Endothelial cell (in vitro differentiated cells): Measurements from ENCODE around the gene SLC25A4. TPM values are rescaled to one million over a fixed set of nuclear protein-coding genes. Genes with fewer than 3 reads are reported as not detected.

Experiments
- DNase-seq: peaks from one replicate; pipeline ENCODE4 v3.0.0; 2021; ENCODE audit warnings: low spot score
- H3K27ac Mint-ChIP-seq: one replicate; pipeline ENCODE4 v1.8.0; 2021; ENCODE audit warnings: mixed read lengths, inconsistent platforms; ENCODE audit not compliant: unreplicated experiment
- H3K27me3 Mint-ChIP-seq: one replicate; pipeline ENCODE4 v1.8.0; 2021; ENCODE audit warnings: mild to moderate bottlenecking, moderate library complexity, mixed read lengths, inconsistent platforms; ENCODE audit not compliant: unreplicated experiment
- H3K36me3 Mint-ChIP-seq: one replicate; pipeline ENCODE4 v1.8.0; 2021; ENCODE audit warnings: mild to moderate bottlenecking, low read depth, mixed read lengths, inconsistent platforms; ENCODE audit not compliant: unreplicated experiment
- H3K4me1 Mint-ChIP-seq: one replicate; pipeline ENCODE4 v1.8.0; 2021; ENCODE audit warnings: mild to moderate bottlenecking, mixed read lengths, inconsistent platforms; ENCODE audit not compliant: unreplicated experiment
- H3K4me3 Mint-ChIP-seq: one replicate; pipeline ENCODE4 v1.8.0; 2021; ENCODE audit warnings: mild to moderate bottlenecking, mixed read lengths, inconsistent platforms; ENCODE audit not compliant: unreplicated experiment
- H3K9me3 Mint-ChIP-seq: one replicate; pipeline ENCODE4 v1.8.0; 2021; ENCODE audit warnings: mixed read lengths, inconsistent platforms; ENCODE audit not compliant: unreplicated experiment
- total RNA-seq: library from RNA; stranded (reverse); fragmentation: NEBNext Ultra II Directional; extraction: Animal tissue kit (Norgen Biotek cat#: 25700); gene quantifications from one replicate; pipeline ENCODE4 v1.2.1, GENCODE V29; 2021; ENCODE audit not compliant: unreplicated experiment
- TF ChIP-seq, protein P1 (sequence below): fragments of 200-600 bp; sonication (generic); IDR thresholded peaks from one replicate; pipeline ENCODE4 v1.5.0; 2021; ENCODE audit warnings: antibody characterized with exemption; ENCODE audit not compliant: unreplicated experiment

Gene SLC25A4
- total RNA-seq, 1 donor from 2014 or later = 8.9 TPM

DNA sequence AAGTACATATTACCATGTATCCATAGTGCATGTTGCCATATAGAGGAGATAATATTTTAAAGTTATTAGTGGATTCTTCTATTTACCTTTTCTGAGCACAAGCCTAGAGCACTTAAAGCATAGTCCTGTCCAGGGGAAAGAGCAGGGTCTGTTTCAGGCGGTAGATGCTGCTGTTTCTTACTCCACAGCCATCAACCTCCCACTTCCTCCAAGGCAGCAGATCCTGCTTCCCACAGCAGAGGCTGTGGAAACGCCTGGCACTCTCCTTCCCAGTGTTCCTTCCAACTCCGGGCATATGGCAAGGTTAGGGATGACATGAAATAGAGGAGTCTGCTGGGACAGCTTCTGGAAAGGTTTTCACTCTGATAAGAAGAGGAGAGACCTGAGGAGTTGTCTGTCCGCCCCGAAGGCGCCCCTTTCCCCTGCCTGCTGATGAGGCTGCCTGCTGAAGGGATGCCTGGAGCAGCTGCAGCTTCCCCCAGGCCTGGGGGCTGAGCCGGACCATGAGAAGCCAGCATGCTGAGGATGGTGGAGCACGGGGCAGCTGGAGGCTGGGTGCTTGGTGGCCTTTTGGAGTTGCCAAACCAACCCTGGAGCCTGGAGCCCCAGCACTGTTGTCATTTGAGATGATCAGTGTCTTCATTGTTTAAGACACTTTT is 43.9 kb upstream of the SLC25A4 start:
- H3K27ac Mint-ChIP-seq = no peak overlapping the region
- H3K4me3 Mint-ChIP-seq = no peak overlapping the region
- H3K4me1 Mint-ChIP-seq = no peaks in the 10 kb centered on the region
- no peaks in the 10 kb centered on the region for H3K9me3 Mint-ChIP-seq
- DNase-seq = no peak
- TF ChIP-seq, protein P1, sequence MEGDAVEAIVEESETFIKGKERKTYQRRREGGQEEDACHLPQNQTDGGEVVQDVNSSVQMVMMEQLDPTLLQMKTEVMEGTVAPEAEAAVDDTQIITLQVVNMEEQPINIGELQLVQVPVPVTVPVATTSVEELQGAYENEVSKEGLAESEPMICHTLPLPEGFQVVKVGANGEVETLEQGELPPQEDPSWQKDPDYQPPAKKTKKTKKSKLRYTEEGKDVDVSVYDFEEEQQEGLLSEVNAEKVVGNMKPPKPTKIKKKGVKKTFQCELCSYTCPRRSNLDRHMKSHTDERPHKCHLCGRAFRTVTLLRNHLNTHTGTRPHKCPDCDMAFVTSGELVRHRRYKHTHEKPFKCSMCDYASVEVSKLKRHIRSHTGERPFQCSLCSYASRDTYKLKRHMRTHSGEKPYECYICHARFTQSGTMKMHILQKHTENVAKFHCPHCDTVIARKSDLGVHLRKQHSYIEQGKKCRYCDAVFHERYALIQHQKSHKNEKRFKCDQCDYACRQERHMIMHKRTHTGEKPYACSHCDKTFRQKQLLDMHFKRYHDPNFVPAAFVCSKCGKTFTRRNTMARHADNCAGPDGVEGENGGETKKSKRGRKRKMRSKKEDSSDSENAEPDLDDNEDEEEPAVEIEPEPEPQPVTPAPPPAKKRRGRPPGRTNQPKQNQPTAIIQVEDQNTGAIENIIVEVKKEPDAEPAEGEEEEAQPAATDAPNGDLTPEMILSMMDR = no peak
- H3K36me3 Mint-ChIP-seq = no peaks in the 10 kb centered on the region
- H3K27me3 Mint-ChIP-seq = peaks cover 4% of the 10 kb centered on the region

DNA sequence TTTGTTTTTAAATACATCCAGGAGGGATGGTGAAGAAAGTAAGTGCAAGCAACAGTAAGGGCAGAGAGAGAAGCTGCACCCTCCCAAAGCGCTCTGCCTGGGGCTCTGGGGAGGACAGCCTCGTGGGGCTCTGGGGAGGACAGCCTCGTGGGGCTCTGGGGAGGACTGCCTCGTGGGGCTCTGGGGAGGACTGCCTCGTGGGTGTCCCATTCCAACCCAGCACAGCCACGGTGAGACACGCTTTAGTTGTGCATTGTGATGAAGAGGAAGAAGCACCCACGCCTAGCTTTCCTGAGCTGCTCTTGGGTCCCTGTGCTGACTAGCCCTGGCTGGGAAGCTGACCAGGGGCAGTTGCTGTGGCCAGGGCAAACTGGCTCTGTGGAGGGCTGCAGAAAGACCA is 43.1 kb upstream of the SLC25A4 start:
- H3K27ac Mint-ChIP-seq = no peak overlapping the region
- H3K27me3 Mint-ChIP-seq = peaks cover 6% of the 10 kb centered on the region
- no peak overlapping the region for H3K4me3 Mint-ChIP-seq
- no peaks in the 10 kb centered on the region for H3K4me1 Mint-ChIP-seq
- no peaks in the 10 kb centered on the region for H3K9me3 Mint-ChIP-seq
- no peak for DNase-seq
- no peaks in the 10 kb centered on the region for H3K36me3 Mint-ChIP-seq
- TF ChIP-seq, protein P1 = no peak

GRCh38 chr4:185100423-185100822 is 42.6 kb upstream of the SLC25A4 start:
- Mint-ChIP-seq H3K9me3 (no peaks in the 10 kb centered on the region), H3K27me3 (peaks cover 4% of the 10 kb centered on the region), H3K27ac (no peak overlapping the region), H3K4me1 (no peaks in the 10 kb centered on the region), H3K36me3 (no peaks in the 10 kb centered on the region), H3K4me3 (no peak overlapping the region)
- TF ChIP-seq, protein P1 = no peak
- no peak for DNase-seq

GRCh38 chr4:185101354-185101890 is 41.6 kb upstream of the SLC25A4 start:
- no peaks in the 10 kb centered on the region for H3K9me3 Mint-ChIP-seq
- peaks cover 4% of the 10 kb centered on the region for H3K27me3 Mint-ChIP-seq
- H3K27ac Mint-ChIP-seq = no peak overlapping the region
- TF ChIP-seq, protein P1 = no peak
- H3K4me3 Mint-ChIP-seq = no peak overlapping the region
- H3K4me1 Mint-ChIP-seq = no peaks in the 10 kb centered on the region
- H3K36me3 Mint-ChIP-seq = no peaks in the 10 kb centered on the region
- DNase-seq = no peak

GRCh38 chr4:185104733-185105132 is 38.3 kb upstream of the SLC25A4 start:
- Mint-ChIP-seq H3K27ac (no peak overlapping the region), H3K4me3 (no peak overlapping the region), H3K4me1 (no peaks in the 10 kb centered on the region), H3K27me3 (peaks cover 4% of the 10 kb centered on the region), H3K9me3 (no peaks in the 10 kb centered on the region), H3K36me3 (no peaks in the 10 kb centered on the region)
- no peak for DNase-seq
- TF ChIP-seq, protein P1 = no peak
